PFSK-1 (cell line): ENCODE measurements around the gene PAGE2B.

ENCODE experiments used
- FOXP2 ChIP-seq: optimal IDR thresholded peaks from 2 replicates; pipeline ENCODE3; 2011; ENCODE audit warnings: borderline replicate concordance, control low read depth, inconsistent platforms; ENCODE audit not compliant: insufficient read depth; ENCODE audit errors: extremely low read length, extremely low read depth
- POLR2AphosphoS5 ChIP-seq: IDR thresholded peaks from 2 replicates; pipeline ENCODE4 v1.6.1; 2012; ENCODE audit warnings: low read depth, mild to moderate bottlenecking, control low read depth, low read length, moderate library complexity
- REST ChIP-seq, 2 experiments: IDR thresholded peaks; 2 replicates each; pipeline versions ENCODE4 v1.6.1 to v1.8.0; 2011 to 2012; ENCODE audit warnings: low read depth in 2 of 2, low read length in 2 of 2, control low read depth in 1 of 2, inconsistent platforms in 1 of 2, mild to moderate bottlenecking in 1 of 2, moderate library complexity in 1 of 2; ENCODE audit not compliant: insufficient read depth in 1 of 2
- SIN3A ChIP-seq: IDR thresholded peaks from 2 replicates; pipeline ENCODE4 v1.6.1; 2012; ENCODE audit warnings: mild to moderate bottlenecking, low read length, moderate library complexity, borderline replicate concordance; ENCODE audit not compliant: insufficient read depth
- TAF1 ChIP-seq: IDR thresholded peaks from 2 replicates; pipeline ENCODE4 v1.6.1; 2012; ENCODE audit warnings: low read length, control low read depth, borderline replicate concordance; ENCODE audit not compliant: insufficient read depth

Gene PAGE2B

DNA sequence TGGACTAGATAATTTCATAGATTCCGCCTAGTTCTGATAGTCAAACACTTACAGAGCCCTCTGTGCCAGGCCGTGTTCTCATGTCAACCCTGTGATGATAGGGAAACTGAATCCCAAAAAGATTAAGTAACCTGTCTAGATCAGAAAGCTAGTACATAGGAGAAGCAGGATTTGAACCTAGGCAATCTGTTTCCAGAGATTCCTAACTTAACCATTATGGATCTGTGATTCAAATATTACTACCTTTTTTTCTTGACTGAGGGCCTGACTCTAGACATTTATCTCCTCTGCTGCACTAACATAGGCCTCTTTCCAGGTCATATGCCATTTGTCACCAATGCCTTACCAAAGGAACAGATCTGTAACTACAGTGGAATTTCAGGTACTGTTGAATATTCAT, 45.5 kb upstream of the PAGE2B start:
- TF ChIP-seq POLR2AphosphoS5: no peak
- no peak for TF ChIP-seq SIN3A
- no peak for TF ChIP-seq FOXP2
- no peak for TF ChIP-seq TAF1
- no peak for TF ChIP-seq REST (IDR thresholded peaks at IDR 0.05; ENCODE audit: insufficient read depth in 1 of 2, low read depth in 2 of 2, low read length in 2 of 2)

DNA sequence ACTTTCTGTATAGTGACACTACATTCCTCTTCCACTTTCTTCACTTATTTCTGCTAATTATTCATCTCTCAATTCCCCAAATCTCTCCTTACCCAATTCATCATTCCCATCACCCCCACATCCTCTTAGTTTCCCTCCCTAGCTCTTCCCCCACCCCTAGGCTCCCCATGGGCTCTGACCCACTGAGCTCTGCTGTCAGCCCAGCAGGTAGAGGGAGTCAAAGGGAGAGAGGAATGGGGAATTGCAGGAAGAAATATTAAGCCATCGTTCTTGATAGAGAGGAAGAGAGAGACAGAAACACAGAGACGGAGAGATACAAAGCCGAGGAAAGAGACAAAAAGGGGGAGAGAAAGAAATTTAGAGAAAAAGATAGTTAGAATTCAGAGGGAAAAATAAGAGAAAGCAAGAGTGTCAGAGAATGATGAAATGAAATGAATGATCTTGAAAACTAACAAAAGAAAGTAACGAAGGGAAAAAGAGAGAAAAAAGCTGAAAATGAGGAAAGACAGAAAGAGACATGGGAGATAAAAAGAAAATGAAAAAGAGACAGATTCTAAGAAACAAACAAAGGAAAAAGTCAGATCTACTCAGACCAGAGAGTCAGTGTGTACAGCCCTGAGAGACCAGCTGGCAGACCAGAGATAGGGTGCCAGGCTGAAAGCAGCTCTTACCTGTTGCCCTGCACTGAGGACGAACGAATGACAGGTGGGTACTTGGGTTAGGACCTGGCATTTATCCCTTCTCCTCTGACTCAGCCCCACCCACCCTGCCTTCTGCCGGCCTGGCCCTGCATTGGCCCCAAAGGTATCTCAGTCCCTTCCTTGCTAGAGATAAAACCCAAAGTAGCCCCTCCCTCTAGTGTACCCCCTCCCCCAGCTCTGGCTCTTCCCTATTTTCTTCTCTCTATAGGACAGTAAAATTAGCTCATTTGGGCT, 44.3 kb upstream of the PAGE2B start, which contains the start of gene ALAS2:
Gene ALAS2 (minus strand): TSS at position 707 of the 935 bp plus-strand sequence. CDS start 4,977 bp downstream, outside the sequence.
- no peak for TF ChIP-seq REST (IDR thresholded peaks at IDR 0.05; ENCODE audit: insufficient read depth in 1 of 2, low read depth in 2 of 2, low read length in 2 of 2)
- TF ChIP-seq SIN3A: no peak
- no peak for TF ChIP-seq FOXP2
- TF ChIP-seq TAF1: no peak
- TF ChIP-seq POLR2AphosphoS5: no peak

DNA sequence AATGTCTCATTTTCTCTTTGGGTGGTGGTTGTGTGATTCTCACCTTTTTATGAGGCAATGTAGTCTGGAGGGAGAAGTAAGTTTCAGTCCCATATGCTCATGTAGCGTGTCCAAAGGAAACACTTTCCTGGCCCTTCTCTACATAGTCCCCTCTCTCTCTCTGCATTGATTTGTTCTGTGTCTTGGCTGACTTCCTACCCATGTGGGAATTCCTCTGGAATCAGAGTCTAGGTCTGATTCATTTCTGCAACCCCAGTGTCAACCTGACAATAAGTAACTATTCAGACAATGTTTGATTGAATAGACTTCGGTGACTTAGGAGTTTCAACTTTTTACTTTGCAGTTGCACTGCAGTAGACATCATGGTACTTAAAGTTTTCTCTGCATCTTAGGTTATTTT, 41.4 kb upstream of the PAGE2B start:
- TF ChIP-seq SIN3A: no peak
- TF ChIP-seq REST (IDR thresholded peaks at IDR 0.05; ENCODE audit: insufficient read depth in 1 of 2, low read depth in 2 of 2, low read length in 2 of 2): no peak
- TF ChIP-seq TAF1: no peak
- TF ChIP-seq FOXP2: no peak
- no peak for TF ChIP-seq POLR2AphosphoS5

DNA sequence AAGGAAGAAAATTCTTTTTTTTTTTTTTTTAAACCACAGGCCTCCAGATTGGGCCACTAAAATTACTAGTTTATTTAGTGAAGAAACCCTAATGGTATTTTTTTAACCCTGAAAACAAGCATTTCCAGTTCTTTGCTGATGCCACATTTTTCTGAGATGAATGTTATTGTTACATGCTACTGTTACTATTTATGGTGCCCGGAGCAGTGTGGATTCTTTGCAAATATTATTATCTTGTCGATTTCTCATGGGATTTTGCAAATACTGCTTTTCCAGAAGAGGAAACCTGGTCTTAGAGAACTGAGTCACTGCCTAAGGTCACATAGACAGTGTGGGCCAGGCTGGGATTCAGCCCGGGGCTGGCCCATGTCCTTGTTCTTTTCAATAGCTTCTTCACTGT, 35.4 kb upstream of the PAGE2B start:
- TF ChIP-seq SIN3A: no peak

GRCh38 chrX:55041514-55041913, 33.3 kb upstream of the PAGE2B start:
- TF ChIP-seq POLR2AphosphoS5 (no peak), REST (IDR thresholded peaks at IDR 0.05; ENCODE audit: insufficient read depth in 1 of 2, low read depth in 2 of 2, low read length in 2 of 2) (no peak), SIN3A (no peak), TAF1 (no peak), FOXP2 (no peak)
